IMR-90 (cell line): ENCODE data around the gene CRYM. TPM values are rescaled to one million over a fixed set of nuclear protein-coding genes. Genes with fewer than 3 reads are reported as not detected.

Source experiments
- ATAC-seq: fragments of 200-7000 bp; cut with Tn5 transposase; 2 replicates; pipeline ENCODE4 v1.9.1; 2020; ENCODE audit warnings: low read depth, mild to moderate bottlenecking, moderate library complexity
- BruUV-seq: library from RNA; stranded (reverse); fragments of 400-500 nt; replicated peaks from 2 replicates; lab custom pipeline; 2021; lab: Mats Ljungman, UMichigan
- CTCF ChIA-PET: fragments of 300-600 bp; formaldehyde crosslinking; extraction: SDS; loops from one replicate; lab custom pipeline; 2021; ENCODE audit warnings: antibody characterized with exemption; lab: Yijun Ruan, JAX
- POLR2A ChIA-PET: fragments of 300-600 bp; sonication (Branson Sonifier 250); formaldehyde crosslinking; loops from one replicate; lab custom pipeline; 2022; ENCODE audit warnings: antibody characterized with exemption; ENCODE audit not compliant: unreplicated experiment; lab: Charles Lee
- DNase-seq: peaks from one replicate; pipeline ENCODE4 v3.0.0; 2013
- H2AFZ ChIP-seq: replicated peaks from 2 replicates; pipeline ENCODE3; 2013; ENCODE audit warnings: low read length, mild to moderate bottlenecking; ENCODE audit not compliant: poor library complexity
- H2AK5ac ChIP-seq: 2 replicates; pipeline ENCODE4 v1.6.1; 2013; ENCODE audit warnings: low read depth, low read length, inconsistent platforms
- H2AK9ac ChIP-seq: replicated peaks from 2 replicates; pipeline ENCODE3; 2013; ENCODE audit warnings: mild to moderate bottlenecking, low read depth, low read length, moderate library complexity; ENCODE audit not compliant: poor library complexity
- H2BK120ac ChIP-seq: 2 replicates; pipeline ENCODE4 v1.6.1; 2013; ENCODE audit warnings: low read depth, low read length, inconsistent platforms
- H2BK15ac ChIP-seq: 3 replicates; pipeline ENCODE4 v1.6.1; 2013; ENCODE audit warnings: low read depth, low read length, inconsistent platforms
- H2BK20ac ChIP-seq: 2 replicates; pipeline ENCODE4 v1.6.1; 2013; ENCODE audit warnings: low read depth, mild to moderate bottlenecking, inconsistent platforms, low read length, moderate library complexity
- H2BK5ac ChIP-seq: 2 replicates; pipeline ENCODE4 v1.6.1; 2013; ENCODE audit warnings: mild to moderate bottlenecking, low read depth, low read length, inconsistent platforms; ENCODE audit not compliant: poor library complexity, severe bottlenecking
- H3K14ac ChIP-seq: replicated peaks from 2 replicates; pipeline ENCODE4 v1.6.1; 2013; ENCODE audit warnings: low read depth, low read length, inconsistent platforms
- H3K18ac ChIP-seq: 2 replicates; pipeline ENCODE4 v1.6.1; 2013; ENCODE audit warnings: low read depth, low read length, control low read depth
- H3K23ac ChIP-seq: 2 replicates; pipeline ENCODE4 v1.6.1; 2013; ENCODE audit warnings: low read depth, low read length, inconsistent platforms
- H3K27ac ChIP-seq: 2 replicates; pipeline ENCODE4 v1.5.1; 2013; ENCODE audit warnings: mild to moderate bottlenecking, control low read depth, low read length; ENCODE audit not compliant: insufficient read depth
- H3K27me3 ChIP-seq: 2 replicates; pipeline ENCODE4 v1.6.1; 2013; ENCODE audit warnings: low read length; ENCODE audit not compliant: control insufficient read depth, insufficient read depth
- H3K36me3 ChIP-seq: 2 replicates; pipeline ENCODE4 v1.6.1; 2013; ENCODE audit warnings: low read length, mixed read lengths; ENCODE audit not compliant: control insufficient read depth, insufficient read depth
- H3K4ac ChIP-seq: 2 replicates; pipeline ENCODE4 v1.6.1; 2013; ENCODE audit warnings: low read depth, low read length, inconsistent platforms
- H3K4me1 ChIP-seq: 2 replicates; pipeline ENCODE4 v1.6.1; 2013; ENCODE audit warnings: low read length, mixed read lengths; ENCODE audit not compliant: control insufficient read depth, insufficient read depth
- H3K4me2 ChIP-seq: 2 replicates; pipeline ENCODE4 v1.6.1; 2013; ENCODE audit warnings: low read depth, mild to moderate bottlenecking, control low read depth, low read length, moderate library complexity
- H3K4me3 ChIP-seq: 2 replicates; pipeline ENCODE4 v1.5.1; 2013; ENCODE audit warnings: low read depth, mild to moderate bottlenecking, control low read depth, low read length, moderate library complexity; ENCODE audit not compliant: insufficient read depth
- H3K56ac ChIP-seq: 2 replicates; pipeline ENCODE4 v1.6.1; 2013; ENCODE audit warnings: low read length, inconsistent platforms; ENCODE audit not compliant: insufficient read depth; ENCODE audit errors: extremely low read depth
- H3K79me1 ChIP-seq, 2 experiments: 2 replicates each; pipeline ENCODE4 v1.6.1; 2013; ENCODE audit warnings: low read length in 2 of 2, inconsistent platforms in 1 of 2, low read depth in 1 of 2
- H3K9ac ChIP-seq: 2 replicates; pipeline ENCODE4 v1.6.1; 2013; ENCODE audit warnings: low read depth, low read length, control low read depth
- H3K9me1 ChIP-seq: 2 replicates; pipeline ENCODE4 v1.6.1; 2013; ENCODE audit warnings: low read length, inconsistent platforms; ENCODE audit not compliant: insufficient read depth
- H3K9me3 ChIP-seq: 2 replicates; pipeline ENCODE4 v1.6.1; 2013; ENCODE audit warnings: low read length; ENCODE audit not compliant: control insufficient read depth, insufficient read depth
- H4K20me1 ChIP-seq: 2 replicates; pipeline ENCODE4 v1.6.1; 2013; ENCODE audit warnings: low read length, inconsistent platforms; ENCODE audit not compliant: insufficient read depth
- H4K5ac ChIP-seq: 2 replicates; pipeline ENCODE4 v1.6.1; 2013; ENCODE audit warnings: mild to moderate bottlenecking, low read depth, low read length, control low read depth
- H4K8ac ChIP-seq, 2 experiments: 2 replicates each; pipeline ENCODE4 v1.6.1; 2013; ENCODE audit warnings: low read depth in 2 of 2, low read length in 2 of 2, control low read depth in 1 of 2, inconsistent platforms in 1 of 2
- H4K91ac ChIP-seq: 2 replicates; pipeline ENCODE4 v1.6.1; 2013; ENCODE audit warnings: low read depth, low read length, inconsistent platforms; ENCODE audit not compliant: insufficient read depth
- BHLHE40 ChIP-seq: fragments of 150-350 bp; IDR thresholded peaks from 2 replicates; pipeline ENCODE4 v1.6.1; 2016; ENCODE audit warnings: mild to moderate bottlenecking, low read depth, low read length
- CEBPB ChIP-seq: IDR thresholded peaks from 2 replicates; pipeline ENCODE4 v1.6.1; 2012; ENCODE audit warnings: low read depth, low read length, improper control_type of control experiment
- CHD1 ChIP-seq: IDR thresholded peaks from 2 replicates; pipeline ENCODE4 v1.6.1; 2012; ENCODE audit warnings: low read depth, low read length, improper control_type of control experiment
- CTCF ChIP-seq: conservative IDR thresholded peaks from 2 replicates; pipeline ENCODE4 v1.5.1; 2012; ENCODE audit warnings: mild to moderate bottlenecking, low read depth, low read length, improper control_type of control experiment
- MAFK ChIP-seq: IDR thresholded peaks from 2 replicates; pipeline ENCODE4 v1.6.1; 2012; ENCODE audit warnings: low read depth, low read length, improper control_type of control experiment
- MAZ ChIP-seq: IDR thresholded peaks from 2 replicates; pipeline ENCODE4 v1.6.1; 2012; ENCODE audit warnings: low read depth, mild to moderate bottlenecking, low read length, improper control_type of control experiment, moderate library complexity, borderline replicate concordance
- MXI1 ChIP-seq: IDR thresholded peaks from 2 replicates; pipeline ENCODE4 v1.6.1; 2012; ENCODE audit warnings: low read depth, mild to moderate bottlenecking, low read length, moderate library complexity, borderline replicate concordance
- NFE2L2 ChIP-seq: fragments of 150-350 bp; IDR thresholded peaks from 2 replicates; pipeline ENCODE4 v1.6.1; 2016; ENCODE audit warnings: low read depth, mild to moderate bottlenecking, low read length
- POLR2A ChIP-seq: IDR thresholded peaks from 2 replicates; pipeline ENCODE4 v1.6.1; 2012; ENCODE audit warnings: mild to moderate bottlenecking, low read depth, low read length
- RAD21 ChIP-seq: IDR thresholded peaks from 2 replicates; pipeline ENCODE4 v1.6.1; 2012; ENCODE audit warnings: low read length, improper control_type of control experiment
- RCOR1 ChIP-seq: IDR thresholded peaks from 2 replicates; pipeline ENCODE4 v1.6.1; 2012; ENCODE audit warnings: mild to moderate bottlenecking, low read length, improper control_type of control experiment; ENCODE audit not compliant: insufficient replicate concordance
- RFX5 ChIP-seq: IDR thresholded peaks from 2 replicates; pipeline ENCODE4 v1.8.0; 2012; ENCODE audit warnings: low read depth, mild to moderate bottlenecking, low read length, moderate library complexity
- SMC3 ChIP-seq: fragments of 150-350 bp; IDR thresholded peaks from 2 replicates; pipeline ENCODE4 v1.6.1; 2016; ENCODE audit warnings: low read depth, mild to moderate bottlenecking, antibody characterized with exemption, low read length, moderate library complexity
- WGBS, 2 experiments: methylation state at CpG; one replicate each; pipeline versions ENCODE4 v1.1.5 to v1.1.7; 2013; ENCODE audit warnings: missing lambda C conversion rate in 2 of 2; ENCODE audit not compliant: insufficient read length in 1 of 2; ENCODE audit errors: extremely low coverage in 2 of 2; 5-methylcytosine and 5-hydroxymethylcytosine counted together
- dilution Hi-C: fragments of 300-500 bp; cut with HindIII; formaldehyde crosslinking; loops from one replicate; pipeline ENCODE4 v1.14.3; 2018; ENCODE audit warnings: low sequenced_read_pairs; ENCODE audit not compliant: unreplicated experiment
- in situ Hi-C: fragments of 300-500 bp; cut with MboI; formaldehyde crosslinking; loops from 3 replicates; pipeline ENCODE4 v1.14.3; 2019; ENCODE audit warnings: low sequenced_read_pairs, inconsistent platforms, mixed read lengths
- intact Hi-C: fragments of 100-400 bp; cut with micrococcal nuclease; formaldehyde crosslinking; loops from 2 replicates; pipeline ENCODE4 v1.10.0; 2022
- polyA plus RNA-seq, 3 experiments: library from polyadenylated mRNA; depleted of rRNA; stranded (reverse); fragments of >200 nt; gene quantifications; 2 replicates each; pipeline ENCODE4 v1.2.3, GENCODE V29; 2012; ENCODE audit warnings: low replicate concordance in 1 of 3
- total RNA-seq: library from RNA; depleted of rRNA; stranded (reverse); fragments of >200 nt; gene quantifications from 2 replicates; pipeline ENCODE4 v1.2.3, GENCODE V29; 2012

CRYM gene
- total and polyA plus RNA-seq, 2 of the 4 experiments (the other 2 are of a cell fraction): not detected

GRCh38 chr16:21235199-21235585 lies 42.9 kb downstream of the CRYM start:
- Histone ChIP-seq H3K4ac (no peak overlapping the region), H3K4me1 (no peaks in the 10 kb centered on the region), H4K8ac (no peak overlapping the region), H3K27me3 (peaks cover 8% of the 10 kb centered on the region), H3K9ac (no peak overlapping the region), H4K5ac (no peak overlapping the region), H3K27ac (no peak overlapping the region), H2BK5ac (no peak overlapping the region), H3K4me2 (no peak overlapping the region), H2BK20ac (no peak overlapping the region), H2BK120ac (no peak overlapping the region), H3K9me1 (no peaks in the 10 kb centered on the region), H3K23ac (no peak overlapping the region), H3K4me3 (no peak overlapping the region), H3K56ac (no peak overlapping the region), H2AFZ (no peak overlapping the region), H3K9me3 (no peaks in the 10 kb centered on the region), H3K36me3 (no peaks in the 10 kb centered on the region), H4K91ac (no peak overlapping the region), H2AK5ac (no peak overlapping the region), H2BK15ac (no peak overlapping the region), H3K14ac (no peak overlapping the region), H4K20me1 (no peaks in the 10 kb centered on the region), H2AK9ac (no peak overlapping the region), H3K18ac (no peak overlapping the region), H3K79me1 (no peaks in the 10 kb centered on the region)
- intact Hi-C loops (no loop called here), dilution Hi-C loops (no loop called here), in situ Hi-C loops (no loop called here)
- CTCF ChIA-PET: interaction anchor here (0.6 kb wide), 1 partner anchor 1947 kb away, joined by 4 read pairs; no protein-coding TSS in a partner anchor
- POLR2A ChIA-PET: no interaction called here
- TF ChIP-seq MAFK: no peak
- no peak for TF ChIP-seq POLR2A
- TF ChIP-seq CEBPB: no peak
- TF ChIP-seq RAD21: no peak
- no peak for TF ChIP-seq BHLHE40
- no peak for TF ChIP-seq RFX5
- TF ChIP-seq MAZ: no peak
- TF ChIP-seq MXI1: no peak
- TF ChIP-seq CHD1: no peak
- TF ChIP-seq SMC3: no peak
- no peak for TF ChIP-seq NFE2L2
- TF ChIP-seq RCOR1: no peak
- no peak for TF ChIP-seq CTCF
- BruUV-seq: no TSS peak
- DNase-seq (no peak), ATAC-seq (no peak)
- WGBS, 2 experiments: 38% methylated on average over 3 of the region's 3 CpGs; no CpG with 5 or more reads in 1 of the 2 experiments
